NT2/D1 (cell line): ENCODE measurements around the gene HNF1B.

Source experiments
- SUZ12 ChIP-seq: IDR thresholded peaks from 2 replicates; pipeline ENCODE4 v1.6.1; 2011; ENCODE audit not compliant: insufficient read length, insufficient read depth; ENCODE audit errors: extremely low read depth
- YY1 ChIP-seq: IDR thresholded peaks from 2 replicates; pipeline ENCODE4 v1.6.1; 2011; ENCODE audit not compliant: insufficient read length, insufficient read depth

DNA sequence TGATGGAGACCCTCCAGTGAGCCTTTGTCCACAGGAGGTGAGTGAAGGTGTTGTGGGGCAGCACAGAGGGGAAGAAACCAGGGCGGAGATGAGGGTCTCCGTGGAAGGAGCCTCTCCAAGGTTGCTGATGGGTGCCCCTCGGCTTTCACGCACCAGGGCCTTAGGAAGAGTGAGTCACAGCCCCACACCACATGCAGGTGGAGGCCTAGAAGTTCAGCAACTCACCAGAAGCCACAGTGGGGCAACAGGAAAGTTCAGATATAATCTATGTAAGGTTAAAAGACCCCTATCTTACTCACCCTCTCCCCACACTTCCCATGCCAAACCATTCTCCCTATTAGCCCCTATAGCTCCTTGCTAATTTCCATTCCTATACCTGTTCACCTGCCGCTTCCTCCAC is 9.5 kb upstream of the HNF1B start:
- no peak for TF ChIP-seq YY1
- TF ChIP-seq SUZ12: no peak
